Subcutaneous adipose tissue (tissue), 4 donors: ENCODE measurements around the gene MIPOL1. TPM values are rescaled to one million over a fixed set of nuclear protein-coding genes. Genes with fewer than 3 reads are reported as not detected.

ENCODE experiments used
- total RNA-seq, 4 donors: library from RNA; depleted of rRNA; stranded (reverse); fragments of >200 nt; gene quantifications; one replicate each; pipeline ENCODE4 v1.1.0, GENCODE V29; 2016
- TF ChIP-seq, protein P1 (sequence below): fragments of 450-650 bp; IDR thresholded peaks from one replicate; pipeline ENCODE4 v1.5.1; 2016; ENCODE audit warnings: low read depth, mild to moderate bottlenecking, control low read depth, antibody characterized with exemption, moderate library complexity

Gene MIPOL1, protein sequence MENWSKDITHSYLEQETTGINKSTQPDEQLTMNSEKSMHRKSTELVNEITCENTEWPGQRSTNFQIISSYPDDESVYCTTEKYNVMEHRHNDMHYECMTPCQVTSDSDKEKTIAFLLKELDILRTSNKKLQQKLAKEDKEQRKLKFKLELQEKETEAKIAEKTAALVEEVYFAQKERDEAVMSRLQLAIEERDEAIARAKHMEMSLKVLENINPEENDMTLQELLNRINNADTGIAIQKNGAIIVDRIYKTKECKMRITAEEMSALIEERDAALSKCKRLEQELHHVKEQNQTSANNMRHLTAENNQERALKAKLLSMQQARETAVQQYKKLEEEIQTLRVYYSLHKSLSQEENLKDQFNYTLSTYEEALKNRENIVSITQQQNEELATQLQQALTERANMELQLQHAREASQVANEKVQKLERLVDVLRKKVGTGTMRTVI
- total RNA-seq = 10 to 100 TPM in 3 of 4 donors, 1 to 10 TPM in 1; 7.6 to 20.9 (median 11.1) TPM

- TF ChIP-seq, protein P1, sequence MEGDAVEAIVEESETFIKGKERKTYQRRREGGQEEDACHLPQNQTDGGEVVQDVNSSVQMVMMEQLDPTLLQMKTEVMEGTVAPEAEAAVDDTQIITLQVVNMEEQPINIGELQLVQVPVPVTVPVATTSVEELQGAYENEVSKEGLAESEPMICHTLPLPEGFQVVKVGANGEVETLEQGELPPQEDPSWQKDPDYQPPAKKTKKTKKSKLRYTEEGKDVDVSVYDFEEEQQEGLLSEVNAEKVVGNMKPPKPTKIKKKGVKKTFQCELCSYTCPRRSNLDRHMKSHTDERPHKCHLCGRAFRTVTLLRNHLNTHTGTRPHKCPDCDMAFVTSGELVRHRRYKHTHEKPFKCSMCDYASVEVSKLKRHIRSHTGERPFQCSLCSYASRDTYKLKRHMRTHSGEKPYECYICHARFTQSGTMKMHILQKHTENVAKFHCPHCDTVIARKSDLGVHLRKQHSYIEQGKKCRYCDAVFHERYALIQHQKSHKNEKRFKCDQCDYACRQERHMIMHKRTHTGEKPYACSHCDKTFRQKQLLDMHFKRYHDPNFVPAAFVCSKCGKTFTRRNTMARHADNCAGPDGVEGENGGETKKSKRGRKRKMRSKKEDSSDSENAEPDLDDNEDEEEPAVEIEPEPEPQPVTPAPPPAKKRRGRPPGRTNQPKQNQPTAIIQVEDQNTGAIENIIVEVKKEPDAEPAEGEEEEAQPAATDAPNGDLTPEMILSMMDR = no peak
Measured at GRCh38 chr14:37197421-37198272, at the start of gene MIPOL1. MIPOL1 (plus strand) TSS chr14:37197937; CDS start chr14:37247889, 49,952 bp downstream.

- TF ChIP-seq, protein P1 = no peak
Measured at GRCh38 chr14:37150414-37150813, 47.3 kb upstream of the MIPOL1 start.

- TF ChIP-seq, protein P1 = no peak
Measured at GRCh38 chr14:37153005-37153404, 44.7 kb upstream of the MIPOL1 start.

GRCh38 chr14:37153483-37153882, 44.3 kb upstream of the MIPOL1 start:
- TF ChIP-seq, protein P1 = no peak

DNA sequence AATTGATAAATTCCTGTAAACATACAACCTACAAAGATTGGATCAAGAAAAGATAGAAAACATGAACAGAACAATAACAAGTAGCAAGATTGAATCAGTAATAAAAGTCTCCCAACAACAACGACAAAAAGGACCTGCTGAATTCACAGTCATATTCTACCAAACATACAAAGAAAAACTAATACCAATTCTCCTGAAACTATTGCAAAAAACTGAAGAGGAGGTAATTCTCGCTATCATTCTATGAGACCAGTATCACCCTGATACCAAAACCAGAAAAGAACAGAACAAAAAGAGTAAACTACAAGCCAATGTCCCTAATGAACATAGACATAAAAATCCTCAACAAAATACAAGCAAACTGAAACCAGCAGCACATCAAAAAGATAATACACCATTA, 39.8 kb upstream of the MIPOL1 start:
- TF ChIP-seq, protein P1 = no peak

DNA sequence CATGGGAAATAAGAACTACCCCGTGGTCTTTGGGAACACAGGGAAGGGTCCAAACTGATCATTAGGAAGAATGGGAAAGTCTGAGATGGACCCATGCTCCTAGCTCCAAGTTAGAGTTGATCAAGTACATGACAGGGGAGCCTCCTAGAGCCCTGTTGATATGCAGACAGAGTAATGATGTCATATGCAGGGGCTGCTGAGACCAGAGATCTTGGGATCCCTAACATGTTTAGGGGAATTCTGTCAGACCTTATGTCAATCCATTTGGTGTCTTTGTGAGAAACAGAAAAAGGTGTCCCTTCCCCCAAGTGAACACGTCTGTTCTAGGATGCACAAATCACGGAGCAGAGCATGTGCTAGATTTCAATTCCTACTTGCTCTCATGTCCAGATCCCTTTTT, 31.9 kb upstream of the MIPOL1 start:
- TF ChIP-seq, protein P1 = no peak
